ENCODE measurements around the gene VEGFA.

GRCh38 chr6:43780293-43780692 is 10.3 kb downstream of the VEGFA start:
- TF ChIP-seq GATA2 (IDR thresholded peaks at IDR 0.05; ENCODE audit: low read depth, low read length) (no peak), GATA3 (IDR thresholded peaks at IDR 0.05; ENCODE audit: low read depth, low read length) (no peak)
